NCI-H2107 treated with DMSO at 0.1 percent for 48 hours (cell line): ENCODE results near the gene MYO7A.

Experiments used
- DNase-seq: peaks from one replicate; lab custom pipeline; 2025; ENCODE audit not compliant: unreplicated experiment; lab: John Stamatoyannopoulos, UW

Gene MYO7A

GRCh38 chr11:77197626-77198320, 69.7 kb downstream of the MYO7A start:
- DNase-seq: no peak

GRCh38 chr11:77198440-77198849, 70.4 kb downstream of the MYO7A start:
- no peak for DNase-seq

GRCh38 chr11:77199137-77199745, 71.2 kb downstream of the MYO7A start:
- no peak for DNase-seq

- DNase-seq: no peak
These were observed 72.6 kb downstream of the MYO7A start for GRCh38 chr11:77200351-77201268.

GRCh38 chr11:77201370-77201769, 73.3 kb downstream of the MYO7A start:
- no peak for DNase-seq

GRCh38 chr11:77201991-77202841, 74.2 kb downstream of the MYO7A start:
- no peak for DNase-seq

GRCh38 chr11:77202941-77203900, 75.2 kb downstream of the MYO7A start:
- no peak for DNase-seq

- DNase-seq: no peak
These were observed 76.1 kb downstream of the MYO7A start for GRCh38 chr11:77203901-77204753.

GRCh38 chr11:77204754-77205466, 76.9 kb downstream of the MYO7A start:
- no peak for DNase-seq

- no peak for DNase-seq
These were observed 77.6 kb downstream of the MYO7A start for GRCh38 chr11:77205467-77206263.

- DNase-seq: no peak
These were observed 78.4 kb downstream of the MYO7A start for GRCh38 chr11:77206264-77207018.

GRCh38 chr11:77207019-77207485, 79.0 kb downstream of the MYO7A start:
- no peak for DNase-seq

GRCh38 chr11:77207618-77208313, 79.7 kb downstream of the MYO7A start:
- DNase-seq: no peak

GRCh38 chr11:77208535-77208934, 80.5 kb downstream of the MYO7A start:
- DNase-seq: no peak

GRCh38 chr11:77209663-77210062, 81.6 kb downstream of the MYO7A start:
- DNase-seq: no peak

GRCh38 chr11:77211040-77211451, 83.0 kb downstream of the MYO7A start:
- no peak for DNase-seq
